Activated T-cell treated with anti-CD3 and anti-CD28 coated beads, Interleukin-2, amount 50 U/mL, for 4 hours (primary cell): ENCODE results near the gene ALDH3B2. TPM values are rescaled to one million over a fixed set of nuclear protein-coding genes. Genes with fewer than 3 reads are reported as not detected.
"Not testable (repeated sequence)": the region's sequence is repeated elsewhere in the genome, so short reads cannot be mapped to it uniquely, and the experiment has no call there.

Source experiments
- ATAC-seq, 2 donors: fragments of 200-7000 bp; cut with Tn5 transposase; one replicate each; pipeline ENCODE4 v1.10.0; 2021
- DNase-seq: peaks from one replicate; pipeline ENCODE4 v3.0.0-alpha.2; 2020
- H3K27me3 Mint-ChIP-seq: one replicate; pipeline ENCODE4 v1.8.0; 2021; ENCODE audit warnings: low read depth, mixed read lengths
- H3K36me3 Mint-ChIP-seq: one replicate; pipeline ENCODE4 v1.8.0; 2022; ENCODE audit warnings: mixed read lengths; ENCODE audit not compliant: insufficient read depth
- H3K4me1 Mint-ChIP-seq: one replicate; pipeline ENCODE4 v1.8.0; 2021; ENCODE audit warnings: low read depth, mixed read lengths
- H3K4me3 Mint-ChIP-seq: one replicate; pipeline ENCODE4 v1.8.0; 2021; ENCODE audit warnings: mild to moderate bottlenecking, moderate library complexity, mixed read lengths
- H3K9me3 Mint-ChIP-seq: one replicate; pipeline ENCODE4 v1.8.0; 2021; ENCODE audit warnings: mixed read lengths
- total RNA-seq, 3 donors: library from RNA; stranded (reverse); gene quantifications; one replicate each; pipeline ENCODE4 v1.2.1, GENCODE V29; 2021

ALDH3B2 gene
- total RNA-seq, 3 donors from 2014 or later, result not detected

- DNase-seq, result no peak
- Mint-ChIP-seq H3K27me3 (no peaks in the 10 kb centered on the region), H3K9me3 (no peaks in the 10 kb centered on the region), H3K4me3 (no peak overlapping the region), H3K4me1 (peaks cover 6% of the 10 kb centered on the region), H3K36me3 (no peaks in the 10 kb centered on the region)
- ATAC-seq, result no peak
These were observed 47.0 kb downstream of the ALDH3B2 start for GRCh38 chr11:67627441-67627811.

- DNase-seq (no peak), ATAC-seq (no peak)
- H3K4me3 Mint-ChIP-seq, result no peak overlapping the region
- no peaks in the 10 kb centered on the region for H3K27me3 Mint-ChIP-seq
- H3K36me3 Mint-ChIP-seq, result no peaks in the 10 kb centered on the region
- H3K9me3 Mint-ChIP-seq, result no peaks in the 10 kb centered on the region
- H3K4me1 Mint-ChIP-seq, result peaks cover 6% of the 10 kb centered on the region
These were observed 47.5 kb downstream of the ALDH3B2 start for GRCh38 chr11:67626970-67627369.

GRCh38 chr11:67626131-67626833, 48.1 kb downstream of the ALDH3B2 start:
- H3K27me3 Mint-ChIP-seq, ATAC-seq, H3K4me1 Mint-ChIP-seq, H3K9me3 Mint-ChIP-seq, H3K4me3 Mint-ChIP-seq, H3K36me3 Mint-ChIP-seq, DNase-seq: not testable (repeated sequence)

- not testable (repeated sequence) for ATAC-seq, H3K36me3 Mint-ChIP-seq, H3K4me1 Mint-ChIP-seq, H3K4me3 Mint-ChIP-seq, DNase-seq, H3K27me3 Mint-ChIP-seq, H3K9me3 Mint-ChIP-seq
These were observed 50.6 kb downstream of the ALDH3B2 start for GRCh38 chr11:67623795-67624194.

GRCh38 chr11:67622905-67623304, 51.5 kb downstream of the ALDH3B2 start:
- not testable (repeated sequence) for ATAC-seq, H3K4me1 Mint-ChIP-seq, H3K36me3 Mint-ChIP-seq, H3K9me3 Mint-ChIP-seq, DNase-seq, H3K27me3 Mint-ChIP-seq, H3K4me3 Mint-ChIP-seq

GRCh38 chr11:67621928-67622327, 52.5 kb downstream of the ALDH3B2 start:
- H3K9me3 Mint-ChIP-seq, DNase-seq, H3K4me1 Mint-ChIP-seq, H3K27me3 Mint-ChIP-seq, ATAC-seq, H3K36me3 Mint-ChIP-seq, H3K4me3 Mint-ChIP-seq: not testable (repeated sequence)

- H3K4me3 Mint-ChIP-seq, H3K9me3 Mint-ChIP-seq, DNase-seq, H3K27me3 Mint-ChIP-seq, H3K4me1 Mint-ChIP-seq, ATAC-seq, H3K36me3 Mint-ChIP-seq: not testable (repeated sequence)
These were observed 53.8 kb downstream of the ALDH3B2 start for GRCh38 chr11:67620621-67621020.

GRCh38 chr11:67619683-67620618, 54.5 kb downstream of the ALDH3B2 start:
- not testable (repeated sequence) for H3K36me3 Mint-ChIP-seq, H3K9me3 Mint-ChIP-seq, ATAC-seq, DNase-seq, H3K4me3 Mint-ChIP-seq, H3K27me3 Mint-ChIP-seq, H3K4me1 Mint-ChIP-seq

- H3K4me1 Mint-ChIP-seq, result peaks cover 12% of the 10 kb centered on the region
- not testable (repeated sequence) for DNase-seq, H3K36me3 Mint-ChIP-seq, ATAC-seq, H3K9me3 Mint-ChIP-seq, H3K4me3 Mint-ChIP-seq, H3K27me3 Mint-ChIP-seq
These were observed 55.3 kb downstream of the ALDH3B2 start for GRCh38 chr11:67618901-67619659.

GRCh38 chr11:67617243-67617953, 57.0 kb downstream of the ALDH3B2 start:
- no peak for ATAC-seq
- Mint-ChIP-seq H3K9me3 (no peaks in the 10 kb centered on the region), H3K4me3 (no peak overlapping the region), H3K4me1 (peaks cover 24% of the 10 kb centered on the region), H3K36me3 (peaks cover 2% of the 10 kb centered on the region), H3K27me3 (no peaks in the 10 kb centered on the region)
- no peak for DNase-seq

GRCh38 chr11:67616431-67617242, 57.8 kb downstream of the ALDH3B2 start:
- DNase-seq (no peak), ATAC-seq (no peak)
- Mint-ChIP-seq H3K9me3 (no peaks in the 10 kb centered on the region), H3K36me3 (peaks cover 8% of the 10 kb centered on the region), H3K27me3 (no peaks in the 10 kb centered on the region), H3K4me1 (peaks cover 24% of the 10 kb centered on the region), H3K4me3 (peak overlapping the region; percentile 70)

- ATAC-seq, result no peak
These were observed 58.5 kb downstream of the ALDH3B2 start for GRCh38 chr11:67615728-67616430.

More at GRCh38 chr11:67615728-67616430, 58.5 kb downstream of the ALDH3B2 start:
- Mint-ChIP-seq H3K4me3 (peak overlapping the region; percentile 70), H3K36me3 (peaks cover 8% of the 10 kb centered on the region), H3K27me3 (no peaks in the 10 kb centered on the region), H3K4me1 (peaks cover 24% of the 10 kb centered on the region), H3K9me3 (no peaks in the 10 kb centered on the region)
- DNase-seq, result no peak
